Small intestine (tissue), 7 donors: ENCODE data around the gene BLOC1S5. TPM values are rescaled to one million over a fixed set of nuclear protein-coding genes. Genes with fewer than 3 reads are reported as not detected.
A peak's percentile ranks its signal among the peaks of the same experiment; 100 is the strongest.

Experiments used
- DNase-seq, 2 donors: peaks; one replicate each; pipeline versions ENCODE4 v3.0.0 to v3.0.0-alpha.2; 2013
- FAIRE-seq: peaks from 2 replicates; lab custom pipeline; 2012; peaks lifted over from hg19 to GRCh38; lab: Jason Lieb, UNC
- H3K27ac ChIP-seq, 3 donors: one replicate each; pipeline ENCODE4 v1.5.1; 2013; ENCODE audit warnings: low read length in 2 of 3, mild to moderate bottlenecking in 2 of 3, control low read depth in 1 of 3, inconsistent platforms in 1 of 3, low read depth in 1 of 3, moderate library complexity in 1 of 3
- H3K27me3 ChIP-seq, 3 donors: one replicate each; pipeline ENCODE4 v1.6.1; 2013; ENCODE audit warnings: low read length in 3 of 3, inconsistent platforms in 1 of 3; ENCODE audit not compliant: control insufficient read depth in 3 of 3, insufficient read depth in 3 of 3
- H3K36me3 ChIP-seq, 3 donors: one replicate each; pipeline ENCODE4 v1.6.1; 2013; ENCODE audit warnings: low read length in 3 of 3, inconsistent platforms in 1 of 3, low read depth in 1 of 3, mild to moderate bottlenecking in 1 of 3, moderate library complexity in 1 of 3; ENCODE audit not compliant: control insufficient read depth in 3 of 3, insufficient read depth in 2 of 3
- H3K4me1 ChIP-seq, 3 donors: one replicate each; pipeline ENCODE4 v1.6.1; 2013; ENCODE audit warnings: low read length in 2 of 3, inconsistent platforms in 1 of 3, low read depth in 1 of 3, mild to moderate bottlenecking in 1 of 3, moderate library complexity in 1 of 3; ENCODE audit not compliant: control insufficient read depth in 3 of 3, insufficient read depth in 2 of 3
- H3K4me3 ChIP-seq, 3 donors: one replicate each; pipeline ENCODE4 v1.5.1; 2013; ENCODE audit warnings: low read length in 3 of 3, control low read depth in 1 of 3, inconsistent platforms in 1 of 3, low read depth in 1 of 3, mild to moderate bottlenecking in 1 of 3, moderate library complexity in 1 of 3
- H3K9me3 ChIP-seq, 2 donors: one replicate each; pipeline ENCODE4 v1.6.1; 2013; ENCODE audit warnings: low read depth in 1 of 2, low read length in 1 of 2; ENCODE audit not compliant: control insufficient read depth in 2 of 2, insufficient read depth in 1 of 2
- WGBS, 3 donors: extraction: QIAGEN DNeasy Blood & Tissue Kit; methylation state at CpG; one replicate each; pipeline ENCODE4 v1.1.7; 2013; 5-methylcytosine and 5-hydroxymethylcytosine counted together
- polyA plus RNA-seq, 4 donors: library from polyadenylated mRNA; stranded (reverse) in 3 of 4; unstranded in 1 of 4; fragments of 200-250 nt in 3 of 4; fragments of 120-200 nt in 1 of 4; gene quantifications; one replicate each; pipeline versions ENCODE4 v1.2.1 to v1.2.3, GENCODE V29; 2013
- donor health status: healthy with polysubstance abuse.
- donor health status: control.
- donor health status: control.
- donor health status: Bipolar disorder and iron deficiency.
- donor health status: healthy.

BLOC1S5 gene
- polyA plus RNA-seq, 4 donors, result 3.2 to 14.2 (median 8.5) TPM

- DNase-seq (no peak), FAIRE-seq (no peak)
- Histone ChIP-seq H3K36me3 (peaks cover 0 to 3% (median 0%) of the 10 kb centered on the region in 3 donors), H3K9me3 (no peaks in the 10 kb centered on the region), H3K27ac (no peak overlapping the region), H3K4me1 (no peaks in the 10 kb centered on the region), H3K4me3 (no peak overlapping the region), H3K27me3 (no peaks in the 10 kb centered on the region)
- 79 to 98% (median 97%) methylated on average over 3 of the region's 3 CpGs for WGBS, 3 donors
These were observed 37.4 kb downstream of the BLOC1S5 start for GRCh38 chr6:8026800-8027199.

GRCh38 chr6:8025191-8025590 is 39.0 kb downstream of the BLOC1S5 start:
- Histone ChIP-seq H3K27ac (no peak overlapping the region), H3K4me3 (no peak overlapping the region), H3K27me3 (no peaks in the 10 kb centered on the region), H3K4me1 (no peaks in the 10 kb centered on the region), H3K9me3 (no peaks in the 10 kb centered on the region), H3K36me3 (peaks cover 0 to 9% (median 0%) of the 10 kb centered on the region in 3 donors)
- DNase-seq, result no peak
- FAIRE-seq, result no peak
- 86 to 95% (median 94%) methylated on average over 4 of the region's 4 CpGs for WGBS, 3 donors

- DNase-seq, result no peak
- FAIRE-seq, result no peak
- Histone ChIP-seq H3K27me3 (no peaks in the 10 kb centered on the region), H3K4me3 (no peak overlapping the region), H3K36me3 (peaks cover 0 to 10% (median 0%) of the 10 kb centered on the region in 3 donors), H3K9me3 (no peaks in the 10 kb centered on the region), H3K4me1 (no peaks in the 10 kb centered on the region), H3K27ac (no peak overlapping the region)
- 81 to 92% (median 82%) methylated on average over 2 of the region's 2 CpGs for WGBS, 3 donors
These were observed 40.6 kb downstream of the BLOC1S5 start for GRCh38 chr6:8023638-8024037.

GRCh38 chr6:8020083-8020482 is 44.1 kb downstream of the BLOC1S5 start:
- peaks cover 0 to 13% (median under 1%) of the 10 kb centered on the region in 3 donors for H3K36me3 ChIP-seq
- no peaks in the 10 kb centered on the region for H3K27me3 ChIP-seq
- no peaks in the 10 kb centered on the region for H3K4me1 ChIP-seq
- DNase-seq, result no peak
- H3K9me3 ChIP-seq, result no peaks in the 10 kb centered on the region
- no peak overlapping the region for H3K27ac ChIP-seq
- FAIRE-seq, result no peak
- WGBS, 3 donors, result 90 to 91% (median 91%) methylated on average over 4 of the region's 4 CpGs
- H3K4me3 ChIP-seq, result no peak overlapping the region

- Histone ChIP-seq H3K9me3 (no peaks in the 10 kb centered on the region), H3K36me3 (peaks cover 0 to 19% (median 4%) of the 10 kb centered on the region in 3 donors), H3K27ac (no peak overlapping the region), H3K27me3 (no peaks in the 10 kb centered on the region), H3K4me1 (no peaks in the 10 kb centered on the region), H3K4me3 (no peak overlapping the region)
- DNase-seq (no peak), FAIRE-seq (no peak)
- 77 to 91% (median 89%) methylated on average over 7 of the region's 7 CpGs for WGBS, 3 donors
These were observed 46.5 kb downstream of the BLOC1S5 start for GRCh38 chr6:8017705-8018104.

- FAIRE-seq, result no peak
- H3K4me3 ChIP-seq, result no peak overlapping the region
- 61 to 75% (median 69%) methylated on average over 9 of the region's 9 CpGs for WGBS, 3 donors
These were observed 46.9 kb downstream of the BLOC1S5 start for GRCh38 chr6:8017276-8017701.

GRCh38 chr6:8014947-8015346 is 49.2 kb downstream of the BLOC1S5 start:
- no peak for FAIRE-seq
- no peak overlapping the region for H3K27ac ChIP-seq
- H3K27me3 ChIP-seq, result no peaks in the 10 kb centered on the region
- no peak for DNase-seq
- H3K36me3 ChIP-seq, result peaks cover 0 to 12% (median 4%) of the 10 kb centered on the region in 3 donors
- WGBS, 3 donors, result 90 to 98% (median 94%) methylated on average over 3 of the region's 3 CpGs
- H3K4me1 ChIP-seq, result no peaks in the 10 kb centered on the region
- no peak overlapping the region for H3K4me3 ChIP-seq
- no peaks in the 10 kb centered on the region for H3K9me3 ChIP-seq

More at GRCh38 chr6:8017276-8017701, 46.9 kb downstream of the BLOC1S5 start:
- Histone ChIP-seq H3K27ac (peak overlapping the region in 1 of 3 donors; percentile 65), H3K36me3 (peaks cover 0 to 19% (median 4%) of the 10 kb centered on the region in 3 donors), H3K9me3 (no peaks in the 10 kb centered on the region), H3K27me3 (no peaks in the 10 kb centered on the region), H3K4me1 (no peaks in the 10 kb centered on the region)
- DNase-seq, result no peak

- Histone ChIP-seq H3K27ac (no peak overlapping the region), H3K36me3 (peaks cover 0 to 12% (median 4%) of the 10 kb centered on the region in 3 donors), H3K4me3 (no peak overlapping the region), H3K9me3 (no peaks in the 10 kb centered on the region), H3K4me1 (no peaks in the 10 kb centered on the region), H3K27me3 (no peaks in the 10 kb centered on the region)
- DNase-seq (no peak), FAIRE-seq (no peak)
- 85 to 93% (median 93%) methylated on average over 3 of the region's 3 CpGs for WGBS, 3 donors
These were observed 50.4 kb downstream of the BLOC1S5 start for GRCh38 chr6:8013763-8014162.

GRCh38 chr6:8006208-8006607 is 58.0 kb downstream of the BLOC1S5 start:
- WGBS, 3 donors, result 92 to 97% (median 97%) methylated on average over 1 of the region's 1 CpG

More at GRCh38 chr6:8006208-8006607, 58.0 kb downstream of the BLOC1S5 start:
- Histone ChIP-seq H3K4me3 (no peak overlapping the region), H3K27me3 (no peaks in the 10 kb centered on the region), H3K4me1 (no peaks in the 10 kb centered on the region), H3K27ac (no peak overlapping the region), H3K36me3 (no peaks in the 10 kb centered on the region), H3K9me3 (no peaks in the 10 kb centered on the region)
- peak; percentile 24 to 39 for DNase-seq
- no peak for FAIRE-seq
